Mucosa of gallbladder (tissue), 1 donor: ENCODE results near the gene ETV7. TPM values are rescaled to one million over a fixed set of nuclear protein-coding genes. Genes with fewer than 3 reads are reported as not detected.

Experiments
- DNase-seq: peaks from one replicate; pipeline ENCODE4 v3.0.0-alpha.2; 2020; ENCODE audit warnings: low spot score
- total RNA-seq: library from RNA; stranded (reverse); gene quantifications from one replicate; pipeline ENCODE4 v1.2.1, GENCODE V29; 2021
- donor health status: DM: no; HTN: no; CAD: no.

ETV7 gene
- total RNA-seq, 1 donor from 2014 or later, result 2.5 TPM

GRCh38 chr6:36324715-36325114 is 62.8 kb downstream of the ETV7 start:
- no peak for DNase-seq

GRCh38 chr6:36324191-36324590 is 63.3 kb downstream of the ETV7 start:
- DNase-seq, result no peak

- no peak for DNase-seq
These were observed 64.4 kb downstream of the ETV7 start for GRCh38 chr6:36323062-36323461.

DNA sequence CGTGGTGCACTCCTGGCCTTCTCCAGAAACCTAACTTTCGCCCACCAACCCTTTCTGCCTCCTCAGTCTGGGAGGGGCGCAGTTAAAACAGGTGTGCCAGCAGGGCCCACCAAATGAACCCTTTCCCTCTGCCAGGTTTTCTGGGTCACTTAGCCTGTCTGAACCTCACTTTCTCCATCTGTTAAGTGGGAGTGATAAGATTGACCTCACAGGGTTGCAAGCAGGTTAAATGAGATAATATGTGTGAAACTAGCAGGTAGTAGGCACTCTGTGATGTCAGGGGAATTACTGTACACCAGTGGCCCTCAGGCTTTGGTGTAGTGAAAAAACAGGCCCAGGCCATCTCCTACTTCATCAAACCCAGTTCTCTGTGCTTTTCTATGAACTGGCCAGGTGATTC is 64.9 kb downstream of the ETV7 start:
- no peak for DNase-seq

DNA sequence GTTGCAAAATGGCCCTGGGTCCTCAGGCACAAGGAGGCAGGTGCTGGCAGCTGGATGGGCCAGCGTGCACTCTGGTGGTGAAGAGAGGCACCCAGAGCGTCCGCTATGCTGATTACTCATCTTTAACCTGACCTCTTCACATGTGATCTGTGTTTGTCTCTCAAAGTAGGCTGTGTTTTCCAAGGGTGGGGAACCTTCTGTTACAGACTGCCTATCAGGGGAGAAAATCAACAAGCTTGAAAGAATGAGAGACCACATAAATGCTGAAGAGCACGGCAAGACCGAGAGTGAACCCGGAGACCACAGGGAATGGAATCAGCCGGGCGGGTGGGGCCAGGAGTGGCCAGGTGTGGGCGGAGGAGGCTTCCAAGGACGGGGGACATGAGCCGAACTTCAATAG is 67.0 kb downstream of the ETV7 start:
- no peak for DNase-seq

- DNase-seq, result no peak
These were observed 67.6 kb downstream of the ETV7 start for GRCh38 chr6:36319821-36320220.

DNA sequence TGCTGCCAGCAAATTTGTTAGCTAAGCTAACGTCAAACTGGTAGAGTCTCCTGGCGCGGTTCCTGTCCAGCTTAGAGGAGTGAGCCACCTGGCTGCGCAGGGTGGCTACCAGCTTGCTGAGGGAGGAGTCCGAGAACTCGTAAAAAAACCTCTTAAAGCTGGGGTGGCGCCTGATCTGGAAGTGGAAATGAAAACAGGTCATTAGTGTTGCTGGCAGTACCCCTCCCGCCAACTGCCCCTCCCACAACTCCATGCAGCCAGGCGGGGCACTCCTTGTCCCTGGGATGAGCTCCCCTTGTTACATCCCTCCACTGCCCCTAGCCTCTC is 68.1 kb downstream of the ETV7 start:
- no peak for DNase-seq

- DNase-seq, result no peak
These were observed 68.6 kb downstream of the ETV7 start for GRCh38 chr6:36318690-36319435.

DNA sequence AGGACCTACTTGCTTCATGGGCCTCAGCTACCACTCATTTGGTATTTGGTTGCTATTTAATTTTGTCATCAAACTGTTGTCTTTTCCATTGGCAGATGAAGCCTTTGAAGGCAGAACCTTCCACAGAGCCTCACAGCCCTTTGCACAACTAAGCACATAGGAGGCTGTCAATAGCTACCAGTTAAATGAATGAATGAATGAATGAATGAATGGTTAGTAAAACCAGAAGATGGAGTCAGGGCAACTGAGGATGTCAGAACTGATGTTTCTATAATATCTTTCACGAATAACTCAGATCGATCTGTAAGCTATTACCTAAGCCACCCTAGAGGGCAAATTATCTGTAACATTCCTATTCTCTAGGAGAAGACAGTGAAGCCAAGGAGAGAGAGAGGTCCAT is 69.8 kb downstream of the ETV7 start:
- no peak for DNase-seq

Other genes with a start within 250 kb of the ETV7 start
- gene BRPF3, start 190.9 kb downstream of the ETV7 start, total RNA-seq, result 47.0 TPM
- 0.14 TPM for gene PNPLA1, start 117.6 kb downstream of the ETV7 start, total RNA-seq
- 7.4 TPM for gene BNIP5, start 50.8 kb downstream of the ETV7 start, total RNA-seq
- not detected for gene PXT1, start 55.2 kb upstream of the ETV7 start, total RNA-seq
- gene KCTD20, start 55.3 kb upstream of the ETV7 start, total RNA-seq, result 37.2 TPM
- gene STK38, start 159.8 kb upstream of the ETV7 start, total RNA-seq, result 41.6 TPM
- gene SRSF3, start 206.7 kb upstream of the ETV7 start, total RNA-seq, result 190 TPM